HG03175 (cell line): ENCODE data around the gene TUBA3D.
"Not testable (repeated sequence)": the region's sequence is repeated elsewhere in the genome, so short reads cannot be mapped to it uniquely, and the experiment has no call there.

Experiments used
- ATAC-seq: cut with Tn5 transposase; IDR thresholded peaks from one replicate; pipeline ENCODE4 v1.9.1; 2021; ENCODE audit warnings: mild to moderate bottlenecking, moderate library complexity; ENCODE audit not compliant: unreplicated experiment

Gene TUBA3D

DNA sequence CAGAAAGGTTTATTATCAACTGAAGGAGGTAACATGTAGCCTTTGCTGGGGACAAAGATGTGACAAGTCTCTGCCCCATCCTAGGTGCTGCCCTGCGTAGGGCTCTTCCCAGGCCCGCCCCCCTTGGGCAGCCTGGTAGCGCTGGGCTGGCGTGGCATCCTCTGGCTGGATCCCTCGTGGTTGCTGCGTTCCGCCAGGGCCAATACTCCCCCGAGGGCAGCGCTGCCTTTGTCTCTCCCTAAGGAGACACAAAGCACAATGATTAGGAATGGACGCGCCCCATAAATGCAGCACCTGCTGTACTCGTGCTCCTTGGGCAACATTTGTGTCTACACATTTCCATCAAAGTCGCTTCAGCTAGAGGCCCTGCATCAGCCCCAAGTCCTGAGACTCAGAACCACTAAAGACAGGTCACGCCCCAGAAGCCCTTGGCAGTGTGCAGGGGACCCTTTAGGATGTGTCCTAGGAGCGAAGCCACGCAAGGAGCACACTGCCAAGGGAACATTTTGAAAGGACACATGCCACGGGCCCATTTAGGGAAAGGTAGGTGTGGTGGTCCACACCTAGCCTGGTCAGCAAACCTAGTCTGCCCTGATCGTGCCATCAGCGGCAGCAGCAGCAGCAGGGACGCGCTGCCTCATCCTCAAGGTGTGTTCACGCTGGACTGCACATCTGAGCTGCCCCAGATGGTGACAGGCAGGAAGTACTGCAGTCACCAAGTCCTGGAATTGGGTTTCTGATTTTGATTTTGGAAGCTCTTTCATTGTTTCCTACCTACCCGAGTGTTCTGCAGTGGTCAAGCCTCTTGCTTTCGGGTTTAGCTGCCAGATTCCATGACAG, 8.3 kb downstream of the TUBA3D start:
- ATAC-seq, result not testable (repeated sequence)

DNA sequence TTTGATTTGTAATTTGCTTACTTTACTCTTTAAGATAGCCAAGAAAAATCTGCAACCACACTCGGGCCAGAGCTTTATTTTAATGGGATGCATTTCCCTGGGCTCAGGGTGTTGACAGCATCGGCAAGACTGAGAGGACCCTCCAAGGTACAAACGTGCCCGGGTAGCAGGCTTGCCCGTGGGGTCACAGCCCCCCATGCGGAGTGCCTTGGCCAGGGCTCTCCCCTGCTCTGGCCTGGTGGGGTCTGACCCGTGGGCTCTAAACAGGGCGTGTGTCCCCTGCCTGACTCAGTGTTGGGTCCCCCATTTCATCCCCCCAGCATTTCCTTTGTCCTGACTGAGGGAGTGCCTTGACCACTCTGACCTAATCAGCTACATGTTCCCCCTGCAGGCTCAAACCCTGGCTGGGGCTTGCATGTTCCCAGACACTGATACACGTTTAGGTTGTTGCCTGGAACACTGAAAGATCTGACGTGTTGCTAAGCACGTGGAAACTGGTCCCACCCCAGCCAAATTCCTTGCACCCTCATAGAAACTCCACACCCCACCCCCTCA, 9.1 kb downstream of the TUBA3D start:
- not testable (repeated sequence) for ATAC-seq

DNA sequence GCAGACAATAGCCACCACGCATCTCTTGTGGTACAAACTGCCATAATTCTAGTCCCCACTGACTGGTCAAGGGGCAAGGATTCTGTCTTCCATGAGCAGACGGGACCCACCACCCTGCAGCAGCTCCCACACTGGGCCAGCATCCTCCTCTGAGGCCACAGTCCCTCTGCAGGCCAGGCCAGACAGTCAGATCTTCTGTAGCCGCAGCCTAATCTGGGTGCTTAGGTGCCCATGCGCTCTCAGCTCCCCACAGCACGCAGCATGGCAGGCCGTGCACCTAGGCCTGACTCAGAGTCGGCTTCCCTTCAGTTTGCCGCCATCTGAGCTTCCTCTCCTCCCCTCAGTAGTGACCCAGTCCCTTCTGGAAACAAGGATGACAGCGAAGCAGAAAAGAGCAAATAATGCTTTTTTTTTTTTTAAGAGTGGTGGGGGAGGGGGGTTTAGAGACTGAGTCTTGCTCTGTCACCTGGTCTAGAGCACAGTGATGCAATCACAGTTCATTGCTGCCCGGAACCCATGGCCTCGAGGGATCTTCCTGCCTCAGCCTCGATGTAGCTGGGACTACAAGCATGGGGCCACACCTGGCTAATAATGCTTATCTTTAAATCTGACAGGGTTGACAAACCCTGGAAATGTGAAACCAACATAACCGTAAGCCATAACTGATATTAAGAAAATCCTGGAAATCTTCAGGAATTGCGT, 10.4 kb downstream of the TUBA3D start:
- not testable (repeated sequence) for ATAC-seq

DNA sequence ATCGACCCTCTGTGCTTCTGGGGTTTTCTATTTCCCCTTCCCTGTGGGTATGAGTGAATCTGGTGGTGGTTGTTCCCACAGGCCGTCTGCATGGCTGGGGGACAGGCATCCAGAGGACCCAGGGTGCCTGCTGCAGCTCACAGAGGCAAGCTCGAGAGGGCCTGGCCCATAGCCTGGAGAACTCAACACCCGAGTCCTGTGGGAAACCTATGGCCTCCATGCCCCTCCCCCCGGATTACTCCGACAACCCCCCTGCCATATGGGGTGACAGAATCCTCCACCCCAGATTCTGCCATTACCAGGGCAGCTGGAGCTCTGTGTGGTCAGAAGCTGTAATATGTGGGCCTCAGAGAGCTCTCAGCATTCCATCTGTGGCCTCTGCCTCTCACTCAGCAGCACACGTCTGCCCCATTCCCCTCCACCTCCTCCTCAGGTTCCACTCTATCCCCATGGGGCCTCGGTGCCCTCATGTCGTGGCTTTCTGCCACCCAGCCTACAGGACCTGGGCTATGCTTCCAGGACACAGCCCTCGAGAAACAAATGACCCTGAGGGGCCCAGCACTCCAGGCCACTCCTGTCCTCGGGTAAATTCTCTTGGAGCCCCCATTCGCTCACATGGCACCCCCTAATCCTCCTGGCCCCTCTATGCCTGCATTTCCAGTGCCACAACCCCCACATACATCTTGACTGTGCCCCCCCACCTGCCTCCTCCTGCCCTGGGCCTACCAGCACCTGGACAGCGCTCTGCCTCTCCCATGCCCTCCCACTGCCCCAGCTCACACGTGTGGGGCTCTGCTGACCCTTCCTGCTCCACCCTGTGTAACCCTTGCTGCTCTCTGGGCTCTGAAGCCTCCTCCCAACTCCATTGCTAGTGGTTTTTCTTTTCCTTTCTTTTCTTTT, 12.6 kb downstream of the TUBA3D start:
- no peak for ATAC-seq

DNA sequence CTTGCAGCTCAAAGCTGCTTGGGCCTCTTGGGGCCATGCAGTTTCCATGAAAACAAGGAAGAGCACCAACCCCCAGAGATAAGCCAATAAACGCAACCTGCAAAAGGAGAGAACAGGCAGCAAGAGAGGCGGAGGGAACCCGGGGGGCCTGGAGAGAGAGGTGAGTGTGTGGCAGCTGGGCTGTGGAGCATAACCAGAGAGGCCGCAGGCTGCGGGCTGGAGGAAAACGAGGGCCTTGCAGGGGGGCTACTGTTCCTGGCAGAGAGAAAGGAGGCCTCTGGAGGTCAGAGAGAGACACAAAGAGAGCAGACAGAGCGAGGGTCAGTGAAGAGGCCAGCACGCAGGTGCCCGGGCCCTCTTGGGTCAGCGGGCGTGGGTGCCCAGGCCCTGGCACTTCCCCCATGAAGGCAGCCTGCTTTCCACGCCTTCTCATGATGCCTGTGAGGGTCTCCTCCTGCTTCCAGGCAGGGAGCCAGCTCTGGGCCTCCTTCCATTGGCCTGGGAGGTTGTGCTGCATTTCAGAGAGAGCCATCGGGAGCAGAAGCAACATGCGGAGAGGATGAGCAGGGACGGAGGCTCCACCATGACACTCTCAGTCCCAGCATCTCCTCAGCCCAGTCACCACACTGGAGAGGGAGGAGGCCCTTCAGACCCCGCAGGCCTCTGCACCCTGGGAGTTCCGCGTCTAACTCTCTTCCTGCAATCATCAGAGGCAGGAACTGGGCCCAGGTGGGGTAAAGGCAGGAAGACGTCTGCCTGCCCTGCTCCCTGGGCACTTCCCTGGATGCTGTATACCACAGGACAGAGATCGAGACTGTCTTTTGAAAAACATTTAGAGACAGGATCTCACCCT, 14.9 kb downstream of the TUBA3D start:
- not testable (repeated sequence) for ATAC-seq

DNA sequence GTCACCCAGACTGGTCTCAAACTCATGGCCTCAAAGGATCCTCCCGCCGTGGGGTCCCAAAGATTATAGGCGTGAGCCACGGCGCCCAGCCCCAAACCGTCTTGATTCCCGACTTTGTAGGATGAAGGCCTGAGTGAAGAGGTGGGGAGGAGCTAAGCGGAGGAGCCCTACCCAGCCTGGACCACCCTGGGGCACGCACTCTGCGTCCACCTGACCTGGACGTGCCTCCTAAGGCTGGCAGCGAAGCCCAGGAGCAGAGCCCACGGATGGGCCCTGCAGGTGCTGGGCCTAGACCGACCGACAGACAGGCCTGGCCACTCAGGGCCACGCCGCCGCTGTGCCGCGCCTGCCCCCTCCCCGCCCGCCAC, 15.5 kb downstream of the TUBA3D start:
- not testable (repeated sequence) for ATAC-seq

DNA sequence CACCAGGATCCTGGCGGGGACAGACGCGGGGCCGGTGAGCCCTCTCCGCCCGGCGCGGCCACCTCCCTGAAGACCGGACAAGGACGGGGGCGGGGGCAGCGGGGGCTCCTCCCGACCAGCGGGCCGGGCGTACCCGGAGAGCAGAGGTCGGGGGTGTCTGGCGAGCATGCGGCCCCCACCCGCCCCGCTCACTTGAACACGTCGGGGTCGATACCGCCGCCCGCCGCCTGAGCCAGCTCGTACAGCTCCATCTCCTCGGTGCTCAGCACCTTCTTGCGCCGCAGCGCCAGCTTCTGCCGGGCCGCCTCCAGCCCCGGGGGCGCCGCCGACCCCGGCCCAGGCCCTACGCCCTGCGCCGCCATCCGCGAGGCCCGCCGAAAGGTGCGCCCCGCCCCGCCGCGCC, 16.1 kb downstream of the TUBA3D start, which contains the start of gene MZT2A:
Gene MZT2A (minus strand): TSS at position 383 of the 403 bp plus-strand sequence. CDS start 21 bp downstream, at position 362.
- peak; percentile 26 for ATAC-seq

DNA sequence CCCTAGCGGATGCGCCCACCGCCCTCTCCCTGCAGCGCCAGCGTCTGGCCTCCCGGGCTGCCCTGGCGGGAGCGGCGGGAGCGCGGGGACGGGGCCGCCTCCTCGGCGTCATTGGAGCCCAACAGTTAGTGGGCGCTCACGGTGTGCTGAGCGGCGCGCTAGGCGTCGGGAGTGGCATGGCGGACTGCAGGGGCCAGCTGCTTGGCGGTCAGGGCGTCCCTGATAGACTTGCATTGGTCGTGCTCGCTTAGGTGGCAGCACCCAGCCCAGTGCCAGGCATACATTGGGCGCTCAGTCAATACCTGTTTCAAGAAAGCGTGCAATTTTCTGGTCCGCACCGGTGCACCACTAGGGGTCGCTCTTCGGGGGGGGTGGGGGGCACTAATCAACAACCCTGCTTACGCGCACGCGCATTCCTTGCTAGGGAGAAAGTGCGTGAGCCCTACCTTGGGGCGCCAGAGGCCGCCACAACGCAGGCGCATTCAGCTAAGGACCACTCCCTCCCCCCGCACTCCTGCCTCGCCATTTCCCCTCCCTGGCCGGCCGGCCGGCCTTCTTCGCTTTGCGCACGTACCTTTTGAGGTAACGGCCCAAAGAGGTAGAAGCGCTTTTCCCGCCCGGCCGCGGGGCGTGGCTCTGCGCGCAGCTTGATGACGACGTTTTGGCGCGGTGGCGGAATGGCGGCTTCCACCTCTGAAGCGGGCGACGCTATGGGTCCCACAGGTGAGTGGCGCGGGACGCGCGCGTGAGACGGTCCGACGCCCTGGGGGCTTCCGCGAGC, 16.7 kb downstream of the TUBA3D start:
- peak; percentile 68 for ATAC-seq

DNA sequence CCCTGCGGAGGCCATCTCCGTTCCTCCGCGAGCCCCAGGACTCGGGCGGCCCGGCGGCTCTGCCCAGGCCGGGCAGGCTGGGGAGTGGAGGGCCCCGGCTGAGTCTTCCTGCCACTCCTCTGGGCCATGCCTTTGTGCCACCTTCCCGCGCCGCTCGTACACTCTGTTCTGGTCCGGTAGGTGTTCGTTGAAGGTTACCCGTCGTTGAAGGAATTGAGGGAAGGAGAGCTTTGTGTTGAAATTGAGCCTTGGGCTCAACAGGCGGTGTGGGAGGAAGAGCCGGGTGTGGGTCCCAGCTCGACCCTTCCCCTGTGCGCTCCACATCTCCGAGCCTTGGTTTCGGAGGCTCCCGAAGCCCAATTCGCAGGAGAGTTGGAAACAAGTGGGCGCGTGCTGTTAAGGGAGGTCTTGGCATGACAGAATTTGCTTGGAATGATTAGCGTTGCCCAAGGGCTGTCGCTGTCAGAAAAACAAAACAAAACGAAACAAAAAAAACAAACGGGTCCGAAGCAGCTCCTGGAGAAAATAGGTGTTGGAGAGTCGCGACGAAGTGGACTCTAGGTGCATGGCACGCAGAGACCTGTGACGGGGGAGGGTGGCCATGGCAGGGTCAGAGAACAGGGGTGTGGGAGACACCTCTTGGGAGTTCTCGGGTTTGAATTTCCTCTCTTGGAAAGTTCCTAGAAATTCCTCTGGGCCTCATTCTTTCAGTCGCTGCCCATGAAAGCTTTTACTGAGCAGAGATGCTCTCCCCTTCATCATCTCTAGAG, 17.5 kb downstream of the TUBA3D start:
- peak; percentile 25 for ATAC-seq

DNA sequence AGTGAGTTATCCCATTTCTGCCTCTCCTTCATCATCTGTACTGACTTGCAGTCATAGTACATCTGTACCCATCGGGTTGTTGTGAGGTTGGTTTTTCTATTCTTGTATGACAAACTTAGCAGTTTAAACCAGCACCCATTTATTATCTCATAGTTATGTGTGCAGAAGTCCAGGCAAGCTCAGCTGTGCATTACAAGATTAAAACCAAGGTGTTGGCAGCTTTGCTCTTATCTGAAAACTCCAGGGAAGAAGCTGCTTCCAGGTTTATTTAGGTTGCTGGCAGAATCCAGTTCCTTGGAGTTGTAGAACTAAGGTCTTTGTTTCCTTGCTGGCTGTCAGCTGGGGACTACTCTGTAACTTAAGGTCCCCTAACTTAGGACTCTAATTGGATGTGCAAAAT, 19.6 kb downstream of the TUBA3D start:
- not testable (repeated sequence) for ATAC-seq

DNA sequence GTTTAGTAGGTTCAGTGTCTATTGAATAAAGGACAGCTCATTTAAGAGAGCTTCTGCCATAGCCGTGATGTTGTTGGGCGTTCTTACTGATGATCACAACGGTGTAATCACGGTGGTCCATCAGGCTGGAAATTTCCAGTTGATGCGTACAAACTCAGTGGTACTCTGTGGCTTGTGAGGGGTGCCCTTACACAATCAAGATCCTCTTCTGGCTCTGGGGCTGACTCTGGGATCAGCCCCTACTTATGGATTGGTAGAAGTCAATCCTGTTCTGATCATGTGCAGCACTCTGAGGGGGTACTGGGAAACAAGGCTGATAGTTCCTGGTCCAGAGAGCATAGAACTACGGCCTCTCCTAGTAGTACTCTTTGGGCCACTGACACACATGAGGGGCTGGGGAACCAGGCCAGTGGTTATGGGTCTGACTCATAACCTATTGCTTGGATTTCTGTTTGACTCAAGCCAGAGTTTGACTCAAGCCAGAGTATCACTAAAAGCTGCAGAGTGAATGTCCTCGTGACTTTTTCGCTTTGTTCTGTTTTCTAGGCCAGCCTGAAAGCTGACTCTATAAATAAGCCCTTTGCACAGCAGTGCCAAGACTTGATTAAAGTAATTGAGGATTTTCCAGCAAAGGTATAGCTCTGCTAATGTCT, 22.5 kb downstream of the TUBA3D start:
- peak; percentile 82 for ATAC-seq

DNA sequence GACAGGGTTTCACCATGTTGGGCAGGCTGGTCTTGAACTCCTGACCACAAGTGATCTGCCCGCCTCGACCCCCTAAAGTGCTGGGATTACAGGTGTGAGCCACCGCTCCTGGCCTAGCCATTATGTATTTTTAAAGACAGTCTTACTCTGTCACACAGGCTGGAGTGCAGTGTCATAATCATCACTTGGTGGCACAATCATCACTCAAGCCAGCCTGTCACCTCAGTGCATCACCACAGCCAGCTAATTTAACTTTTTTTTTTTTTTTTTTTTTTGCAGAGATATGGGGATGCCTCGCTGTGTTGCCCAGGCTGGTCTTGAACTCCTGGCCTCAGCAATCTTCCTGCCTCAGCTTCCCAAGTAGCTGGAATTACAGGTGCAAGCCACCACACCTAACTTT, 27.7 kb downstream of the TUBA3D start:
- not testable (repeated sequence) for ATAC-seq

DNA sequence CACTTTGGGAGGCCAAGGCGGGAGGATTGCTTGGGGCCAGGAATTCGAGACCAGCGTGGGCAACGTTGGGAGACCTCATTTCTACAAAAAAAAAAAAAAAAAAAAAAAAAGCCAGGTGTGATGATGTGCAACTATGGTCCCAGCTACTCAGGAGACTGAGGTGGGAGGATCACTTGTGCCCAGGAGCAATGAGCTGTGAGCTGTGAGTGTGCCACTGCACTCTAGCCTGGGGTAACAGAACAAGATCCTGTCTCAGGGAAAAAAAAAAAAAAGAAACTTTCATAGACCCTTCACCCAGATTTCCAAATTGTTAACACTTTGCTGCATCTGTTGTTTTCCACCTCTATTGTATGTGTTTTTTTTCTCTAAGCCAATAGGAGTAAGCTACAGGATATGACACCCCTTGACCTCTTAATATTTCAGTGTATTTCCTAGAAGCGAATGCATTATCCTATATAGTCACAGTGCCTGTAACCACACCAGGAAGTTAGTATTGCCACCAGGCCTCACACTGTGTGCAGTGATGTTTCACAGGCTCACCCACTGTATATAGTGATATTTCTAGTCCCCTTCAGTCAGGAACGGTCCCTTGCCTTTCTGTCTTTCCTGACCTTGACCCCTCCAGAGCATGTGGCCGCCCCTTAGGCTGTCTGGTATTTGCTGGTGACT, 28.3 kb downstream of the TUBA3D start:
- not testable (repeated sequence) for ATAC-seq

DNA sequence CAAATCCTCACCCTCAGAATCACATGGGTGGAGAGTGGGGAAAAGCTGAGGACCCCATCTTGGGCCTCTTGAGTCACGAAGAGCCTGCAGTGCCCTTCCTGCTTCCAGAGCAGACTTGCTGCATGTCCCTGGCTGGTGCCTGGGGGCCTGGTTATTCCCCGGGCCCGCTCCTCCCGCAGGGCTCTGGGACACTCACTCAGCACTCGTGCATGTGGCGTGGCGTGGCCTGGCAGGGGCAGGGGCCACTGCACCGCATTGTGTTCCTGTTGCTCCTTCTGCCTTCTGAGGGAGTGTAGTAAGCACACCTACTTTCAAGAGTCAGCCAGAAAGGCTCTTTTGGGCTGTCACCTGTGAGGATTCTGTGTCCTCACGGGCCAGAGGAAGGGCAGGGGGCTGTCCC, 33.7 kb downstream of the TUBA3D start:
- ATAC-seq, result no peak

DNA sequence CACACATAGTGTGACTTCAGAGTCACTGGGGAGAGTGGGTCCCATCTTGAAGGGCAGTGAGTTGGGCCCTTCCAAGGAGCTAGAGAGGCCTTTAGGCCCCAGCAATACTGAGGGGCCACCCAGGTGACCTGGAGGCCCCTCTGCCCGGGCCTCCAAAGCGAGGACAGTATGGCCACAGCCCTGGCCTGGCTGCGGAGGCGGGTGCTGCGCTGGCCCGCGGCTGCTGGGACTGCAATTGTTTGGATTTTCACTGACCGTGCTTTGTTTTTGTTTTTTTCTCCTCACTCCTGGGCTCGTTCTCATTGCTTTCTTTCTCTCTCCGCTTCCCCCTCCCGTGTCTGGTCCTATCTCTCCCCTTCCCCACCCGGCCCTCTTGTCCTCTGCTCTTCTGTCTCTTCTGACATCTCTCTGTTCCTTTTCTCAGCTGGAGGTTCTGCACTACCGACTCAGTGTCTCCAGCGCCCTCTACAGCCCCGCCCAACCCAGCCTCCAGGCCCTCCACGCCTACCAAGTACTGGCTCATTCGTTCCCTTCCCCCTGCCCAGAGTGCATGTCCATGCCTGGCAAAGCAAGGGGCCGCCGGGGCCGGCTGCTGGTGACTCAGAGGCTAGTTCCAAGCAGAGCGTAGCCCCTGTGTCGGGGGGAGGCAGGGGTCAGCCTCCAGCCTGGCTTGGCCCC, 35.5 kb downstream of the TUBA3D start:
- not testable (repeated sequence) for ATAC-seq

DNA sequence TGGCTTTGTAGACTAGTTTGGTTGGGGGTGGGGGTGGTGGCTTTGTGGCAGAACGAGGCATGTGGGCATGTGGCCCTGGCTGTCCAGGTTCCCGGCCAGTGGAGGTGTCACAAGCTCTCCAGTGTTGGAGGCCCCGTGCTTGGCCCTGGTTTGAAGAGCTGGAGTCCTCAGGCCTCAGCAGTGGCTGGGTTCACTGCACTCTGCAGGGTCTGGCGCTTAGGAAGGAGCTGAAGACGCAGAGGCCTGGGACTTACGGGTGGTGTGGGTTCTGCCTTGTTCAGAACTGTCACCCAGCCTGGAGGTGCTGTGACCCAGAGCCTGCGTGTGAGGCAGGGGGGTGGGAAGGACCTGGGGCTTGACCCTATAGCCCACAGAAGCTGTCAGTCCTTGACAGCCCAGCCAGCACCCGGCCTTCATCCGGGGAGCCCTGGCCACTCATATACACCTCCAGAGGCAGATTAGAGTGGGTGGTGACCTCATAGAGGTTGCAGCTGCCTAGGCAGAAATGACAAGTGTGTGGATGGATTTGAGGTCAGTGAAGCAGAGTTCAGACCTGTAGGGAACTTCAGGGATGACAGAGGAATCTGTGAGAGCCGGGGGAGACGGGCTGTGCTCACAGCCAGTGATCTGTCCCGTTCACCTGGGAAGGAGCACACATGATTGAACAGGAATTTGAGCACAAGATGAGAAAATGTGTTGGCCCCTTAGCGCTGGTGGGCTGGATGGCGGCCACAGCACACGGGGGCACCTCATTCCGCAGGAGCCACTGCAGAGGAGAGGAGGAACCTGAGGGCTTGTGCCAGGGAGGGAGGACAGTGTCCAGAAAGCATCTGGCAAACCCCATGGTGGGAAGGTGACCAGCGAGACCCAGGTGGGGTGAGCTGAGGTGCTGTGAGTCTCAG, 36.3 kb downstream of the TUBA3D start:
- ATAC-seq, result not testable (repeated sequence)
